ENCODE results near the gene MPPED1.

DNA sequence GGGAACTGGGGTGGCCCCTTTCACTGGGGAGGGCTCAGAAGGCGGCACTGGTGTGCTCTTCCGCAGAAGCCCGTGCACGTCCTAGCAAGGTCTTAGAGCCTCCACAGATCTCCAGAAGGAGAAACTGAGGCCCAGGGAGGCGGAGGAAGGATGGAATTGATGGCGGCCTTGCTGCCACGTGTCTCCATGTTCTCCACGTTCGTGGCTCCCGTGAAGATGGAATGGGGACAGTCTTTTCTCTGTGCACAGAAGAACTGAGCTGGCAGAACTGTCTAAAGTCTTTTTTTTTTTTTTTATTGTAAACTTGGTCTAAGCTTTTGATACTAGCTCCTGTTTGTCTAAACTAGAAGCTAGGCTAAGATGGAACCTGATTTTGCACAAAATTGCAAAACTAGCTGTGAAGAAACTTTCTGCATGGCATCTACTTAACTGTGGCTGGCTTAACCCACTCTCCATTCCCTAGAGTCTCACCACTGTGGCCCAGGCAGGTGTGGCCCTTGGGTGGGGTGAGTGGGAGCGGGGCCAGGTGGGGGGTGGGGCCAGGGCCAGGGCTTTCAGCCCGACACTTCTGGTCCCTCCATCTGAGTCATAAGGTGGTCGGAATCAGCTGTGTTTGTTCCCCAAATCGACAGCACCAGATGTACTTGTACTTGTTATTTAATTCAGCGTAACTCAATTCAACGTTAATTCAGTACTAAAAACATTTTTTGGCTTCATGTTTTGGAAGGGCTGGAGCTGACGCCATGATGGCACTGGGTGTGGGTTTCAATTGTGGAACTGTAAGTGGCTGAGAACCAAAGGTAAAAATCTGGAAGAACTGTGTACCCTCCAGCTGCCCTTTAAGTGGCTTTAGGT lies 120.7 kb downstream of the MPPED1 start:
- TF ChIP-seq, protein P1, sequence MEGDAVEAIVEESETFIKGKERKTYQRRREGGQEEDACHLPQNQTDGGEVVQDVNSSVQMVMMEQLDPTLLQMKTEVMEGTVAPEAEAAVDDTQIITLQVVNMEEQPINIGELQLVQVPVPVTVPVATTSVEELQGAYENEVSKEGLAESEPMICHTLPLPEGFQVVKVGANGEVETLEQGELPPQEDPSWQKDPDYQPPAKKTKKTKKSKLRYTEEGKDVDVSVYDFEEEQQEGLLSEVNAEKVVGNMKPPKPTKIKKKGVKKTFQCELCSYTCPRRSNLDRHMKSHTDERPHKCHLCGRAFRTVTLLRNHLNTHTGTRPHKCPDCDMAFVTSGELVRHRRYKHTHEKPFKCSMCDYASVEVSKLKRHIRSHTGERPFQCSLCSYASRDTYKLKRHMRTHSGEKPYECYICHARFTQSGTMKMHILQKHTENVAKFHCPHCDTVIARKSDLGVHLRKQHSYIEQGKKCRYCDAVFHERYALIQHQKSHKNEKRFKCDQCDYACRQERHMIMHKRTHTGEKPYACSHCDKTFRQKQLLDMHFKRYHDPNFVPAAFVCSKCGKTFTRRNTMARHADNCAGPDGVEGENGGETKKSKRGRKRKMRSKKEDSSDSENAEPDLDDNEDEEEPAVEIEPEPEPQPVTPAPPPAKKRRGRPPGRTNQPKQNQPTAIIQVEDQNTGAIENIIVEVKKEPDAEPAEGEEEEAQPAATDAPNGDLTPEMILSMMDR (IDR thresholded peaks at IDR 0.05), result no peak
- TF ChIP-seq EP300 (IDR thresholded peaks at IDR 0.05), result no peak
- no peak for TF ChIP-seq POLR2A (IDR thresholded peaks at IDR 0.05)

Data from suprapubic skin (tissue), 3 donors.